SK-N-SH (cell line): ENCODE measurements around the gene CNNM1. TPM values are rescaled to one million over a fixed set of nuclear protein-coding genes. Genes with fewer than 3 reads are reported as not detected.

Source experiments
- CTCF ChIA-PET: fragments of 300-600, 350-600 bp; formaldehyde crosslinking; extraction: SDS; loops from one replicate; lab custom pipeline; 2021; lab: Yijun Ruan, JAX
- POLR2A ChIA-PET: fragments of 350-600 bp; sonication (Branson Sonifier 250); formaldehyde crosslinking; extraction: SDS; loops from one replicate; lab custom pipeline; 2020; ENCODE audit warnings: antibody characterized with exemption, inconsistent platforms; lab: Yijun Ruan, JAX
- DNase-seq: peaks from one replicate; pipeline ENCODE4 v3.0.0; 2012
- H2AFZ ChIP-seq: fragments of 200-600 bp; sonication (generic); 2 replicates; pipeline ENCODE4 v1.8.1; 2016; ENCODE audit warnings: antibody characterized with exemption, mild to moderate bottlenecking, low read depth
- H3F3A ChIP-seq: fragments of 200-600 bp; sonication (generic); replicated peaks from 2 replicates; pipeline ENCODE3; 2016; ENCODE audit warnings: antibody characterized with exemption, mild to moderate bottlenecking; ENCODE audit not compliant: insufficient read depth
- H3K27ac ChIP-seq, 2 experiments: fragments of 200-500 bp in 1 of 2; fragments of 200-600 bp in 1 of 2; sonication (Bioruptor generic) in 1 of 2; sonication (generic), shearing (Covaris generic) in 1 of 2; 2 replicates each; pipeline versions ENCODE4 v1.5.1 to v1.6.1; 2014 to 2016; ENCODE audit warnings: low read depth in 2 of 2, inconsistent platforms in 1 of 2, low read length in 1 of 2, mild to moderate bottlenecking in 1 of 2, mixed read lengths in 1 of 2
- H3K27me3 ChIP-seq: fragments of 200-600 bp; sonication (generic), shearing (Covaris generic); 2 replicates; pipeline ENCODE4 v1.6.1; 2016; ENCODE audit warnings: mixed run types; ENCODE audit not compliant: insufficient read depth
- H3K36me3 ChIP-seq, 2 experiments: fragments of 200-500 bp in 1 of 2; fragments of 200-600 bp in 1 of 2; sonication (Bioruptor generic) in 1 of 2; sonication (generic) in 1 of 2; replicated peaks in 1 of 2; 2 replicates each; pipeline versions ENCODE3 to v1.5.1; 2014 to 2016; ENCODE audit warnings: low read length in 1 of 2, mild to moderate bottlenecking in 1 of 2; ENCODE audit not compliant: insufficient read depth in 2 of 2, control insufficient read depth in 1 of 2
- H3K4me1 ChIP-seq, 2 experiments: fragments of 200-500 bp in 1 of 2; fragments of 200-600 bp in 1 of 2; sonication (Bioruptor generic) in 1 of 2; sonication (generic), shearing (Covaris generic) in 1 of 2; 2 replicates each; pipeline versions ENCODE4 v1.5.1 to v1.6.1; 2014 to 2016; ENCODE audit warnings: low read depth in 1 of 2, low read length in 1 of 2, mixed run types in 1 of 2; ENCODE audit not compliant: insufficient read depth in 2 of 2, control insufficient read depth in 1 of 2
- H3K4me2 ChIP-seq: fragments of 200-600 bp; sonication (generic), shearing (Covaris generic); 2 replicates; pipeline ENCODE4 v1.6.1; 2017; ENCODE audit warnings: mixed run types
- H3K4me3 ChIP-seq, 2 experiments: fragments of 200-500 bp in 1 of 2; fragments of 200-600 bp in 1 of 2; sonication (Bioruptor generic) in 1 of 2; sonication (generic), shearing (Covaris generic) in 1 of 2; 2 replicates each; pipeline versions ENCODE4 v1.5.1 to v1.8.1; 2014 to 2016; ENCODE audit warnings: low read depth in 2 of 2, inconsistent platforms in 1 of 2, low read length in 1 of 2, mild to moderate bottlenecking in 1 of 2, mixed read lengths in 1 of 2, moderate library complexity in 1 of 2
- H3K79me2 ChIP-seq: fragments of 200-600 bp; sonication (generic); 2 replicates; pipeline ENCODE4 v1.8.1; 2017; ENCODE audit warnings: mild to moderate bottlenecking; ENCODE audit not compliant: insufficient read depth
- H3K9ac ChIP-seq: fragments of 200-600 bp; sonication (generic); 2 replicates; pipeline ENCODE4 v1.6.1; 2017; ENCODE audit warnings: mixed run types
- H3K9me2 ChIP-seq: fragments of 200-600 bp; sonication (generic); 2 replicates; pipeline ENCODE4 v1.6.1; 2017; ENCODE audit warnings: mixed run types
- H3K9me3 ChIP-seq: fragments of 200-600 bp; sonication (generic); 2 replicates; pipeline ENCODE4 v1.6.1; 2017; ENCODE audit warnings: mixed run types, mild to moderate bottlenecking, moderate library complexity
- H4K20me1 ChIP-seq: fragments of 200-600 bp; sonication (generic); 2 replicates; pipeline ENCODE4 v1.6.1; 2017; ENCODE audit warnings: mild to moderate bottlenecking, mixed run types; ENCODE audit not compliant: insufficient read depth
- CHD2 ChIP-seq: fragments of 150-350 bp; IDR thresholded peaks from 2 replicates; pipeline ENCODE4 v1.6.1; 2018; ENCODE audit warnings: low read length; ENCODE audit not compliant: partially characterized antibody
- ELF1 ChIP-seq: IDR thresholded peaks from 2 replicates; pipeline ENCODE4 v1.4.0; 2012
- EZH2phosphoT487 ChIP-seq: fragments of 200-600 bp; sonication (generic); IDR thresholded peaks from 2 replicates; pipeline ENCODE4 v1.6.1; 2017; ENCODE audit warnings: low read depth, mixed run types, mild to moderate bottlenecking, antibody characterized with exemption, moderate library complexity, borderline replicate concordance
- FOSL2 ChIP-seq: IDR thresholded peaks from 2 replicates; pipeline ENCODE4 v1.4.0; 2012; ENCODE audit warnings: low read depth, mild to moderate bottlenecking, moderate library complexity, borderline replicate concordance
- FOXJ3 ChIP-seq: sonication (generic); formaldehyde crosslinking; IDR thresholded peaks from 2 replicates; pipeline ENCODE4 v1.5.1; 2020; ENCODE audit warnings: mild to moderate bottlenecking, missing genetic modification reagents
- GATA2 ChIP-seq: sonication (generic); formaldehyde crosslinking; IDR thresholded peaks from 2 replicates; pipeline ENCODE4 v1.5.0; 2020; ENCODE audit warnings: mild to moderate bottlenecking, missing genetic modification reagents
- MAX ChIP-seq: IDR thresholded peaks from 2 replicates; pipeline ENCODE4 v1.4.0; 2012; ENCODE audit warnings: low read depth
- MXI1 ChIP-seq: IDR thresholded peaks from 2 replicates; pipeline ENCODE4 v1.6.1; 2012; ENCODE audit warnings: mild to moderate bottlenecking, low read depth, low read length, improper control_type of control experiment
- REST ChIP-seq: IDR thresholded peaks from 2 replicates; pipeline ENCODE4 v1.6.1; 2012; ENCODE audit warnings: mild to moderate bottlenecking, low read depth, low read length, moderate library complexity
- RXRA ChIP-seq: IDR thresholded peaks from 2 replicates; pipeline ENCODE4 v1.4.0; 2012; ENCODE audit warnings: low read depth, mild to moderate bottlenecking, borderline replicate concordance
- SIN3A ChIP-seq: IDR thresholded peaks from 2 replicates; pipeline ENCODE4 v1.6.1; 2012; ENCODE audit warnings: low read depth, mild to moderate bottlenecking, low read length, moderate library complexity, borderline replicate concordance
- SMC3 ChIP-seq: IDR thresholded peaks from 2 replicates; pipeline ENCODE4 v1.6.1; 2012; ENCODE audit warnings: low read depth, low read length, improper control_type of control experiment
- TAF1 ChIP-seq: IDR thresholded peaks from 2 replicates; pipeline ENCODE4 v1.6.1; 2012; ENCODE audit warnings: low read depth, mild to moderate bottlenecking, low read length, moderate library complexity, borderline replicate concordance
- TCF12 ChIP-seq: IDR thresholded peaks from 2 replicates; pipeline ENCODE4 v1.4.0; 2012
- USF2 ChIP-seq: fragments of 150-350 bp; IDR thresholded peaks from 2 replicates; pipeline ENCODE4 v1.6.1; 2017; ENCODE audit warnings: antibody characterized with exemption, low read length, low read depth, borderline replicate concordance
- WGBS: methylation state at CpG from one replicate; pipeline ENCODE4 v1.1.6; 2017; ENCODE audit warnings: low lambda C conversion rate; 5-methylcytosine and 5-hydroxymethylcytosine counted together
- polyA plus RNA-seq, 3 experiments: library from polyadenylated mRNA; depleted of rRNA; stranded (reverse); fragments of >200 nt; gene quantifications; 2 replicates each; pipeline ENCODE4 v1.2.3, GENCODE V29; 2012

The CNNM1 gene
- polyA plus RNA-seq, 1 of the 3 experiments (the other 2 are of a cell fraction) = 0.12 TPM

- ChIA-PET CTCF (interaction anchor here (1.6 kb wide), 1 partner anchor 20 kb away, joined by 7 read pairs; no protein-coding TSS in a partner anchor), POLR2A (interaction anchor here (1.7 kb wide), 1 partner anchor 32 kb away, joined by 10 read pairs; the partner anchor contains the start of gene CNNM1)
- no peak overlapping the region for H2AFZ ChIP-seq
- TF ChIP-seq TAF1 (no peak), EZH2phosphoT487 (no peak), USF2 (no peak), MAX (no peak), SIN3A (no peak), CHD2 (no peak), GATA2 (CRISPR knock-in tag) (no peak), FOSL2 (no peak), TCF12 (no peak), REST (no peak), MXI1 (no peak; the same call in 1 of the 2 replicates), FOXJ3 (CRISPR knock-in tag) (no peak), SMC3 (no peak), RXRA (no peak), ELF1 (no peak)
- no peak overlapping the region for H3K4me2 ChIP-seq
- H3K4me3 ChIP-seq = no peak overlapping the region
- no peaks in the 10 kb centered on the region for H3K9me2 ChIP-seq
- no peak overlapping the region for H3K9ac ChIP-seq
- H4K20me1 ChIP-seq = no peaks in the 10 kb centered on the region
- WGBS = 52% methylated on average over 7 of the region's 7 CpGs
- no peaks in the 10 kb centered on the region for H3K79me2 ChIP-seq
- peaks cover 0 to 16% of the 10 kb centered on the region in 2 experiments; a peak in 2 of 4 replicates for H3K4me1 ChIP-seq
- no peaks in the 10 kb centered on the region for H3K9me3 ChIP-seq
- peak; percentile 72 for DNase-seq
- no peaks in the 10 kb centered on the region for H3F3A ChIP-seq
- no peaks in the 10 kb centered on the region for H3K36me3 ChIP-seq
- H3K27ac ChIP-seq = peak overlapping the region in 1 of 2 experiments; percentile 94; a peak in 2 of 4 replicates
- no peaks in the 10 kb centered on the region for H3K27me3 ChIP-seq
Observed at GRCh38 chr10:99297033-99297432, 32.1 kb upstream of the CNNM1 start.
